GM18517 (cell line): ENCODE results near the gene NTRK1.

Experiments
- ATAC-seq: cut with Tn5 transposase; IDR thresholded peaks from one replicate; pipeline ENCODE4 v1.9.1; 2021; ENCODE audit warnings: mild to moderate bottlenecking, moderate library complexity; ENCODE audit not compliant: unreplicated experiment

Gene NTRK1

DNA sequence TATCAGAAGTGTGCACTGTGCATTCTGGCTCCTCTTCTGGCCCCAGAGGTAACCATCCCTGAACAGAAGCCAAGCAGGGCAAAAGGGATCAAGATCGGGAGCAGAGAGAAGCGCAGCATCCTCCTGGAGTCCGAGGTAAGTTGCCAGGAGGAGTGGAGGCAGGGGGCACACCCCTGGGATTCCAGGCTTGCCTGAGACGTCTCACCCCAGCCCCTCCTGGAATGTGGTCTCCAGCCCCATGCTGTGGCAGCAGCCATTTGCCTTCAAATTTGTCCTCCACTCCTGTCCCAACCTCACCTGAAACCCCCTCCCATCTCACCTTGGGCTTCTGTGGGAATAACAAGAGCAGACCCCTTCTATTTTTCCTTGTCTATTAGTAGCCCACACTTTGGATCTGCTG lies 69.8 kb downstream of the NTRK1 start:
- no peak for ATAC-seq
